Mesodermal cell (in vitro differentiated cells): ENCODE data around the gene ZNF501.

ENCODE experiments used
- H3K27ac ChIP-seq: 2 replicates; pipeline ENCODE4 v1.7.0; 2013; ENCODE audit warnings: mild to moderate bottlenecking, low read depth, low read length, moderate library complexity; ENCODE audit not compliant: severe bottlenecking
- H3K36me3 ChIP-seq: 2 replicates; pipeline ENCODE4 v1.7.1; 2013; ENCODE audit warnings: mild to moderate bottlenecking, low read length, moderate library complexity; ENCODE audit not compliant: control insufficient read depth, insufficient read depth
- H3K4me1 ChIP-seq: one replicate; pipeline ENCODE4 v1.7.1; 2013; ENCODE audit warnings: mild to moderate bottlenecking, low read length; ENCODE audit not compliant: insufficient read depth, control insufficient read depth, poor library complexity, severe bottlenecking
- H3K4me3 ChIP-seq: 2 replicates; pipeline ENCODE4 v1.7.0; 2013; ENCODE audit warnings: low read length, control low read depth, mild to moderate bottlenecking; ENCODE audit not compliant: insufficient read depth, poor library complexity, severe bottlenecking; ENCODE audit errors: extremely low read depth
- H3K9me3 ChIP-seq: 2 replicates; pipeline ENCODE4 v1.7.1; 2013; ENCODE audit warnings: mild to moderate bottlenecking, low read length, moderate library complexity; ENCODE audit not compliant: control insufficient read depth
- WGBS, 2 experiments: methylation state at CpG; one replicate each; pipeline ENCODE4 v1.1.5; 2013; ENCODE audit warnings: missing lambda C conversion rate in 2 of 2; ENCODE audit not compliant: insufficient coverage in 2 of 2; 5-methylcytosine and 5-hydroxymethylcytosine counted together

The ZNF501 gene

DNA sequence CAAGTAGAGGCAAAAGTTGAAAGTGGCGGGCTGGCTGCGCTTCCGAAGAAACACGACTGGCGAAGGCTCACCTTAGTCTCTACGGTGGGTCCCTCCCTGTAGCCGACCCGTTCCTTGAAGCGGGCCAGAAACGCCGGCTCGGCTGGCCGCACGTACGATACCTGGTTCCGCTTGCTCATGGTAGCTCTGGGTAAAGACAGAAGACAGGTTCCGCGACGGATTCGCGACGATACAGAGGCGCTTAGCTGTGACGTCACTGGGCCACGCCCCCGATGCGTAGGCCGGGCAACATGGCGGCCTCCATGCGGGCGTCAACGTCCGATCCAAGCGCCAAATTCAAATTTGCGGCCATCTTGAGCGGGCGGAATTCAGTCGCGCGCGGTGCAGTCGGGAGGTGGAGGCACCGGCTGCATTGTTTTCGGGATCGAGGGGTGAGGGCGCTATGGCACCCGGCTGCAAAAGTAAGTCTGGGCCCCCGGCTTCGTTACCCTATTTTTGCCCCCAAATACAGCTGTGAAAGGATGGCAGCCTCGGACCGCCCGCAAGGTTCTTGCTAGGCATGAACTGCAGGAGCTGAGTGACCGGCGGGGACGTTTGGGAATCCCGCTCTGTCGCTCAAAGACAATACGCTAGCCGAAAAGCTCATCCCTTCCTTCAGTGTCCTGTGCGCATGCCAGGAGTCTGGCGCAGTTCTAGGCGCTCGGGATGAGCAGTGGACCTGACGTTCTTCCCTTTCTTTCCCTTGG, 32.2 kb downstream of the ZNF501 start, which contains the start of the genes KIAA1143 and KIF15:
Gene KIAA1143 (minus strand): TSS at position 196 of the 746 bp plus-strand sequence. CDS start 17 bp downstream, at position 179.
Gene KIF15 (plus strand): TSS at position 371 of the 746 bp plus-strand sequence. CDS start 72 bp downstream, at position 443.
- Histone ChIP-seq H3K36me3 (peaks cover 60% of the 10 kb centered on the region), H3K4me3 (peak within 1 kb of the TSS; percentile 93), H3K4me1 (peaks cover 5% of the 10 kb centered on the region), H3K27ac (peak within 1 kb of the TSS; percentile 81), H3K9me3 (peaks cover 37% of the 10 kb centered on the region)
- 0% methylated on average over 63 to 64 of the region's 64 CpGs for WGBS, 2 experiments

DNA sequence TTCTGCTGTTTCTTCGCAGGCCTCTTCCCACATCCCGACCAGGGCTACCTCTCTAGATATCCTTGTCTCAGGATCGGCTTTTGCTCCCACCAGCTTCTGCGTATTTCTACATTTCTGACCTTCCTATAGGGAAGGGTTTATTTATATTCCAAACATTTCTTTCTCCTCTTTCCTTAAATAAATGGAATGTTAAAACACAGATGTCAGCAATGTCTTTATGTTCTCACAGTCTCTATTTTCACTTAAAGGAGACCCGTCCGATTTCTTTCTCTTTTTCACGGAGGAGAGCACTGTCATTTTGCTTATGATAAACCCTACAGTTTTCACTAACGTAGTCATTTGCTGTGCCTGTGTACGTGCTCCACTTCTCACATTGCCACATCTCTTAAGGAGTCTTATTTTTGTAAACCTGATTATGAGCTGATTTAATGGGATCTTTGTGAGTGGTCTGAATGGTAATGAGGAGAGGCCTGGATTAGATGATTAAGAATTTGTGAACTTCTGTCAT, 32.8 kb downstream of the ZNF501 start:
- H3K36me3 ChIP-seq = peaks cover 60% of the 10 kb centered on the region
- H3K4me3 ChIP-seq = peak overlapping the region; percentile 93
- peaks cover 37% of the 10 kb centered on the region for H3K9me3 ChIP-seq
- peaks cover 5% of the 10 kb centered on the region for H3K4me1 ChIP-seq
- WGBS, 2 experiments = 0% methylated on average over 3 to 4 of the region's 9 CpGs
- peak overlapping the region; percentile 81 for H3K27ac ChIP-seq

DNA sequence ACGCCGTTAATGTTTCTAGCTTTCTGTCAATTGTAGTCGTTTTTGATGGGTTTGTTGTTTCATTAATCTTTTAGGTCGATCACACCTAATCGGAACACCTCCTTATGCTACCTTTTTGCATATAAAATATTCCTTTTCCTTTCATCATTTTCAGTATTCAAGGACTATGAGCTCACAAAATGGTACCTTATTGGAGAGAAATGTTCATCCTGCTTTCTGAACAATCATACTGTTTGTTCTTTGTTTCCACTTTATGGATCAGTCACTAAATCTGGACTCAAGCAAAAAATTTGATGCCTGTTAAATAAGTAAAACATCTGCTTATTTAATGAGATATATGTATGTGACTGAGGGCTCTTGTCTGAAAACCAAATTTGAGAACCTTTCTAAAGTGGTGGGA, 33.3 kb downstream of the ZNF501 start:
- no CpG with 5 or more reads among the region's 5 CpGs for WGBS, 2 experiments
- H3K27ac ChIP-seq = peak overlapping the region; percentile 81
- peaks cover 5% of the 10 kb centered on the region for H3K4me1 ChIP-seq
- peaks cover 37% of the 10 kb centered on the region for H3K9me3 ChIP-seq
- H3K36me3 ChIP-seq = peaks cover 58% of the 10 kb centered on the region
- H3K4me3 ChIP-seq = peak overlapping the region; percentile 93

DNA sequence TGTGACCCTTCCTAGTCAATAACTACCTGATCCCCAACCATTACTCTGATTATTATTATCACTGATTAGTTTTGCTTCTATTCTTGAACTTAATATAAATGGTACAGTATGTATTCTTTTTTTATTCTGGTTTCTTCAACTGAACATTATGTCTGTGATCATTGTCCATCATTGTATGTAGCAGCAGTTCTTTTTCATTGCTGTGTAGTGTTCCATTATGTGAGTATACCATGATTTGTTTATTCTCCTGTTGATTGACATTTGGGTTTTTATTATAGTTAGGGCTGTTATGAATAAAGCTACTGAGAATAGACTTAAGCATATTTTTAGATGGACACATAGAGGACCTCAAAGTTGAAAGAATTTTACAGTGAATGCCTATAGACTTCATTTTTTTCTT, 34.8 kb downstream of the ZNF501 start:
- Histone ChIP-seq H3K9me3 (peaks cover 32% of the 10 kb centered on the region), H3K4me1 (peaks cover 5% of the 10 kb centered on the region), H3K27ac (no peak overlapping the region), H3K4me3 (no peak overlapping the region), H3K36me3 (peaks cover 55% of the 10 kb centered on the region)

- peaks cover 72% of the 10 kb centered on the region for H3K36me3 ChIP-seq
- no peak overlapping the region for H3K4me3 ChIP-seq
- WGBS, 2 experiments = no CpG with 5 or more reads among the region's 1 CpG
- no peaks in the 10 kb centered on the region for H3K4me1 ChIP-seq
- H3K9me3 ChIP-seq = peaks cover 62% of the 10 kb centered on the region
- H3K27ac ChIP-seq = no peak overlapping the region
Measured at GRCh38 chr3:44771424-44772098, 42.1 kb downstream of the ZNF501 start.

- Histone ChIP-seq H3K27ac (no peak overlapping the region), H3K9me3 (peaks cover 60% of the 10 kb centered on the region), H3K4me3 (no peak overlapping the region), H3K4me1 (no peaks in the 10 kb centered on the region), H3K36me3 (peaks cover 73% of the 10 kb centered on the region)
- no CpG with 5 or more reads among the region's 1 CpG for WGBS, 2 experiments
Measured at GRCh38 chr3:44772099-44772442, 42.6 kb downstream of the ZNF501 start.

- no peaks in the 10 kb centered on the region for H3K9me3 ChIP-seq
- H3K27ac ChIP-seq = no peak overlapping the region
- peaks cover 64% of the 10 kb centered on the region for H3K36me3 ChIP-seq
- H3K4me3 ChIP-seq = no peak overlapping the region
- no peaks in the 10 kb centered on the region for H3K4me1 ChIP-seq
- WGBS, 2 experiments = 88 to 90% methylated on average over 3 to 4 of the region's 4 CpGs
Measured at GRCh38 chr3:44782891-44783290, 53.5 kb downstream of the ZNF501 start.
